CD4-positive, alpha-beta memory T cell (primary cell): Measurements from ENCODE around the gene JUNB. TPM values are rescaled to one million over a fixed set of nuclear protein-coding genes. Genes with fewer than 3 reads are reported as not detected.

Source experiments
- CTCF ChIA-PET: fragments of 350-600 bp; sonication (Branson Sonifier 250); formaldehyde crosslinking; loops from one replicate; lab custom pipeline; 2021; ENCODE audit warnings: inconsistent platforms; ENCODE audit not compliant: partially characterized antibody; lab: Charles Lee
- POLR2A ChIA-PET: fragments of 350-600 bp; sonication (Branson Sonifier 250); formaldehyde crosslinking; loops from one replicate; lab custom pipeline; 2021; ENCODE audit not compliant: partially characterized antibody; lab: Charles Lee
- DNase-seq, 5 donors: peaks; one replicate each; pipeline versions ENCODE4 v3.0.0 to v3.0.0-alpha.2; 2020 to 2022; ENCODE audit warnings: mixed read lengths in 1 of 5
- H3K27ac ChIP-seq: one replicate; pipeline ENCODE4 v1.7.0; 2013; ENCODE audit warnings: low read depth, low read length
- H3K27me3 ChIP-seq: 2 replicates; pipeline ENCODE4 v1.7.0; 2013; ENCODE audit warnings: mild to moderate bottlenecking, low read length, moderate library complexity; ENCODE audit not compliant: insufficient read depth
- H3K36me3 ChIP-seq: 2 replicates; pipeline ENCODE4 v1.7.0; 2013; ENCODE audit warnings: mild to moderate bottlenecking, low read length, moderate library complexity; ENCODE audit not compliant: insufficient read depth
- H3K4me1 ChIP-seq: 2 replicates; pipeline ENCODE4 v1.7.0; 2013; ENCODE audit warnings: mild to moderate bottlenecking, low read length, moderate library complexity; ENCODE audit not compliant: insufficient read depth
- H3K4me3 ChIP-seq, 2 donors: one replicate each; pipeline ENCODE4 v1.7.0; 2013; ENCODE audit warnings: low read length in 2 of 2, mild to moderate bottlenecking in 1 of 2
- H3K9me3 ChIP-seq, 2 donors: one replicate each; pipeline ENCODE4 v1.7.0; 2013; ENCODE audit warnings: low read length in 2 of 2, control low read depth in 1 of 2; ENCODE audit not compliant: control insufficient read depth in 1 of 2
- H3K27ac Mint-ChIP-seq, 7 donors: one replicate each; pipeline ENCODE4 v1.8.0; 2020 to 2021; ENCODE audit warnings: mixed read lengths in 7 of 7, mild to moderate bottlenecking in 6 of 7, inconsistent platforms in 3 of 7, moderate library complexity in 3 of 7
- H3K27me3 Mint-ChIP-seq, 2 donors: one replicate each; pipeline ENCODE4 v1.8.0; 2020 to 2021; ENCODE audit warnings: mixed read lengths in 2 of 2
- H3K36me3 Mint-ChIP-seq, 2 donors: one replicate each; pipeline ENCODE4 v1.8.0; 2020 to 2021; ENCODE audit warnings: mixed read lengths in 2 of 2, inconsistent platforms in 1 of 2, mild to moderate bottlenecking in 1 of 2
- H3K4me1 Mint-ChIP-seq, 4 donors: one replicate each; pipeline ENCODE4 v1.8.0; 2020 to 2021; ENCODE audit warnings: mixed read lengths in 4 of 4, mild to moderate bottlenecking in 1 of 4
- H3K4me3 Mint-ChIP-seq, 8 donors: one replicate each; pipeline ENCODE4 v1.8.0; 2020 to 2021; ENCODE audit warnings: mixed read lengths in 8 of 8, mild to moderate bottlenecking in 7 of 8, moderate library complexity in 6 of 8, inconsistent platforms in 3 of 8
- H3K9me3 Mint-ChIP-seq, 8 donors: one replicate each; pipeline ENCODE4 v1.8.0; 2020 to 2021; ENCODE audit warnings: mixed read lengths in 8 of 8, mild to moderate bottlenecking in 5 of 8, inconsistent platforms in 3 of 8, moderate library complexity in 1 of 8
- intact Hi-C: fragments of 100-400 bp; cut with micrococcal nuclease; formaldehyde crosslinking; loops from one replicate; pipeline ENCODE4 v1.15.1; 2023
- polyA plus RNA-seq, 2 donors: library from polyadenylated mRNA; unstranded; fragments of 300-500 nt; fragmentation: Illumina TruSeq; gene quantifications; one replicate each; pipeline ENCODE4 v1.2.3, GENCODE V29; 2021
- total RNA-seq, 2 experiments: library from RNA; stranded (reverse); gene quantifications; one replicate each; pipeline ENCODE4 v1.2.3, GENCODE V29; 2021

The JUNB gene
- total and polyA plus RNA-seq, 4 experiments from 2014 or later, result 103 to 3,132 (median 438) TPM

GRCh38 chr19:12784394-12784870, 6.9 kb upstream of the JUNB start:
- intact Hi-C loops, result no loop called here
- Mint-ChIP-seq H3K9me3 (peaks cover 0 to 1% (median 0%) of the 10 kb centered on the region in 8 donors), H3K36me3 (peaks cover 0 to 2% of the 10 kb centered on the region in 2 donors)

GRCh38 chr19:12784871-12785430, 6.3 kb upstream of the JUNB start:
- no peak overlapping the region for H3K4me3 ChIP-seq
- H3K4me1 ChIP-seq, result peaks cover 67% of the 10 kb centered on the region
- Mint-ChIP-seq H3K27me3 (no peaks in the 10 kb centered on the region), H3K4me1 (peaks cover 13 to 35% (median 23%) of the 10 kb centered on the region in 4 donors), H3K9me3 (peaks cover 0 to 1% (median 0%) of the 10 kb centered on the region in 8 donors), H3K4me3 (no peak overlapping the region), H3K36me3 (peaks cover 0 to 2% of the 10 kb centered on the region in 2 donors), H3K27ac (no peak overlapping the region)
- CTCF ChIA-PET, result interaction anchor here (1.0 to 1.1 kb wide), 2 partner anchors 8 to 11 kb away, joined by 4 read pairs; no protein-coding TSS in a partner anchor
- intact Hi-C loops, result no loop called here
- no peaks in the 10 kb centered on the region for H3K9me3 ChIP-seq
- no peaks in the 10 kb centered on the region for H3K36me3 ChIP-seq
- no peaks in the 10 kb centered on the region for H3K27me3 ChIP-seq
- POLR2A ChIA-PET, result interaction anchor here (1.1 to 20.0 kb wide), 2 partner anchors 9 to 67 kb away, joined by 3 to 1162 read pairs; partner anchors contain the start of gene HOOK2
- H3K27ac ChIP-seq, result peak overlapping the region; percentile 99
- DNase-seq, result peak; percentile 59 to 84 (median 65)

More at GRCh38 chr19:12784394-12784870, 6.9 kb upstream of the JUNB start:
- Mint-ChIP-seq H3K4me1 (peaks cover 14 to 41% (median 26%) of the 10 kb centered on the region in 4 donors), H3K27me3 (no peaks in the 10 kb centered on the region), H3K27ac (no peak overlapping the region), H3K4me3 (no peak overlapping the region)
- Histone ChIP-seq H3K9me3 (no peaks in the 10 kb centered on the region), H3K4me3 (no peak overlapping the region), H3K36me3 (no peaks in the 10 kb centered on the region), H3K27ac (peak overlapping the region; percentile 99), H3K27me3 (no peaks in the 10 kb centered on the region), H3K4me1 (peaks cover 66% of the 10 kb centered on the region)
- ChIA-PET CTCF (interaction anchor here (27.8 kb wide), 1 partner anchor 14 kb away, joined by 906 read pairs; the partner anchor contains the start of genes JUNB, PRDX2, RNASEH2A and THSD8), POLR2A (interaction anchor here (16.4 kb wide), 1 partner anchor 10 kb away, joined by 1162 read pairs; the partner anchor contains the start of genes JUNB, PRDX2 and THSD8)
- peak in 3 of 5 donors; percentile 38 to 74 (median 45) for DNase-seq

GRCh38 chr19:12785431-12786031, 5.8 kb upstream of the JUNB start:
- Mint-ChIP-seq H3K27me3 (no peaks in the 10 kb centered on the region), H3K36me3 (peaks cover 0 to 5% of the 10 kb centered on the region in 2 donors), H3K4me1 (peaks cover 16 to 36% (median 26%) of the 10 kb centered on the region in 4 donors), H3K9me3 (peaks cover 0 to 1% (median 0%) of the 10 kb centered on the region in 8 donors), H3K4me3 (no peak overlapping the region), H3K27ac (no peak overlapping the region)
- H3K27ac ChIP-seq, result peak overlapping the region; percentile 99
- intact Hi-C loops, result no loop called here
- peak in 1 of 5 donors; percentile 24 for DNase-seq
- ChIA-PET CTCF (interaction anchor here (1.0 to 1.1 kb wide), 2 partner anchors 9 to 11 kb away, joined by 4 read pairs; no protein-coding TSS in a partner anchor), POLR2A (interaction anchor here (1.1 to 20.0 kb wide), 2 partner anchors 9 to 67 kb away, joined by 3 to 1162 read pairs; partner anchors contain the start of gene HOOK2)
- H3K9me3 ChIP-seq, result no peaks in the 10 kb centered on the region
- H3K4me3 ChIP-seq, result no peak overlapping the region
- no peaks in the 10 kb centered on the region for H3K27me3 ChIP-seq
- H3K36me3 ChIP-seq, result no peaks in the 10 kb centered on the region
- peaks cover 71% of the 10 kb centered on the region for H3K4me1 ChIP-seq

- Mint-ChIP-seq H3K9me3 (peaks cover 0 to 3% (median 0%) of the 10 kb centered on the region in 8 donors), H3K27me3 (no peaks in the 10 kb centered on the region), H3K36me3 (peaks cover 0 to 11% of the 10 kb centered on the region in 2 donors), H3K4me1 (peaks cover 22 to 41% (median 31%) of the 10 kb centered on the region in 4 donors), H3K27ac (peak overlapping the region in 6 of 7 donors; percentile 29 to 99 (median 66)), H3K4me3 (peak overlapping the region in 2 of 8 donors; percentile 12 to 33)
- intact Hi-C loops, result no loop called here
- POLR2A ChIA-PET, result interaction anchor here (1.1 to 20.0 kb wide), 3 partner anchors 10 to 68 kb away, joined by 3 to 1162 read pairs (median 13); partner anchors contain the start of gene HOOK2
- Histone ChIP-seq H3K27ac (peak overlapping the region; percentile 99), H3K27me3 (no peaks in the 10 kb centered on the region), H3K9me3 (no peaks in the 10 kb centered on the region), H3K4me3 (no peak overlapping the region), H3K4me1 (peaks cover 75% of the 10 kb centered on the region), H3K36me3 (no peaks in the 10 kb centered on the region)
- DNase-seq, result peak in 1 of 5 donors; percentile 54
- CTCF ChIA-PET, result interaction anchor here (0.7 to 3.2 kb wide), 4 partner anchors 8 to 10 kb away, joined by 3 to 14 read pairs (median 4); no protein-coding TSS in a partner anchor
Observed at GRCh38 chr19:12786141-12786870, 5.0 kb upstream of the JUNB start.

GRCh38 chr19:12786952-12787351, 4.3 kb upstream of the JUNB start:
- H3K36me3 ChIP-seq, result no peaks in the 10 kb centered on the region
- no peaks in the 10 kb centered on the region for H3K9me3 ChIP-seq
- H3K27me3 ChIP-seq, result no peaks in the 10 kb centered on the region
- peak overlapping the region; percentile 99 for H3K27ac ChIP-seq
- H3K36me3 Mint-ChIP-seq, result peaks cover 0 to 15% of the 10 kb centered on the region in 2 donors
- no peak overlapping the region for H3K4me3 Mint-ChIP-seq
- ChIA-PET CTCF (interaction anchor here (0.7 to 3.2 kb wide), 2 partner anchors 9 kb away, joined by 3 to 14 read pairs; no protein-coding TSS in a partner anchor), POLR2A (interaction anchor here (2.3 to 20.0 kb wide), 2 partner anchors 10 to 11 kb away, joined by 13 to 1162 read pairs; partner anchors contain the start of gene HOOK2)
- intact Hi-C loops, result no loop called here
- no peaks in the 10 kb centered on the region for H3K27me3 Mint-ChIP-seq
- H3K4me1 Mint-ChIP-seq, result peaks cover 17 to 35% (median 26%) of the 10 kb centered on the region in 4 donors
- no peak overlapping the region for H3K4me3 ChIP-seq
- H3K9me3 Mint-ChIP-seq, result peaks cover 0 to 9% (median 0%) of the 10 kb centered on the region in 8 donors
- no peak for DNase-seq
- H3K27ac Mint-ChIP-seq, result peak overlapping the region in 6 of 7 donors; percentile 46 to 99 (median 82)
- peaks cover 69% of the 10 kb centered on the region for H3K4me1 ChIP-seq

- H3K27me3 ChIP-seq, result no peaks in the 10 kb centered on the region
- no peak for DNase-seq
- Mint-ChIP-seq H3K36me3 (peaks cover 0 to 13% of the 10 kb centered on the region in 2 donors), H3K4me1 (peaks cover 14 to 31% (median 22%) of the 10 kb centered on the region in 4 donors), H3K27me3 (no peaks in the 10 kb centered on the region), H3K9me3 (peaks cover 0 to 12% (median 0%) of the 10 kb centered on the region in 8 donors), H3K27ac (peak overlapping the region in 6 of 7 donors; percentile 46 to 100 (median 99)), H3K4me3 (no peak overlapping the region)
- ChIA-PET CTCF (interaction anchor here (0.6 to 3.2 kb wide), 2 partner anchors 9 to 10 kb away, joined by 4 to 14 read pairs; no protein-coding TSS in a partner anchor), POLR2A (interaction anchor here (2.3 to 20.0 kb wide), 3 partner anchors 10 to 15 kb away, joined by 8 to 1162 read pairs (median 13); partner anchors contain the start of genes HOOK2, PRDX2 and THSD8)
- intact Hi-C loops, result no loop called here
- peaks cover 68% of the 10 kb centered on the region for H3K4me1 ChIP-seq
- H3K27ac ChIP-seq, result peak overlapping the region; percentile 100
- H3K36me3 ChIP-seq, result no peaks in the 10 kb centered on the region
- H3K4me3 ChIP-seq, result no peak overlapping the region
- H3K9me3 ChIP-seq, result no peaks in the 10 kb centered on the region
Observed at GRCh38 chr19:12787458-12787857, 3.8 kb upstream of the JUNB start.
